Fibroblast of villous mesenchyme (primary cell): Measurements from ENCODE around the gene CEP70. TPM values are rescaled to one million over a fixed set of nuclear protein-coding genes. Genes with fewer than 3 reads are reported as not detected.
"Not testable (repeated sequence)": the region's sequence is repeated elsewhere in the genome, so short reads cannot be mapped to it uniquely, and the experiment has no call there.

Source experiments
- DNase-seq: peaks from one replicate; pipeline ENCODE4 v3.0.0-alpha.2; 2010; ENCODE audit warnings: low read depth
- H3K4me3 ChIP-seq: 2 replicates; pipeline ENCODE4 v1.5.1; 2011; ENCODE audit warnings: low read depth, mild to moderate bottlenecking, low read length
- total RNA-seq: library from RNA; depleted of rRNA; stranded (reverse); fragments of >200 nt; gene quantifications from 2 replicates; pipeline ENCODE4 v1.2.3, GENCODE V29; 2012
- TF ChIP-seq, protein P1 (sequence below): IDR thresholded peaks from 2 replicates; pipeline ENCODE4 v1.5.1; 2012; ENCODE audit warnings: low read depth, mild to moderate bottlenecking, low read length; ENCODE audit not compliant: insufficient read depth

CEP70 gene
- total RNA-seq, 1 donor, result 29.4 TPM

DNA sequence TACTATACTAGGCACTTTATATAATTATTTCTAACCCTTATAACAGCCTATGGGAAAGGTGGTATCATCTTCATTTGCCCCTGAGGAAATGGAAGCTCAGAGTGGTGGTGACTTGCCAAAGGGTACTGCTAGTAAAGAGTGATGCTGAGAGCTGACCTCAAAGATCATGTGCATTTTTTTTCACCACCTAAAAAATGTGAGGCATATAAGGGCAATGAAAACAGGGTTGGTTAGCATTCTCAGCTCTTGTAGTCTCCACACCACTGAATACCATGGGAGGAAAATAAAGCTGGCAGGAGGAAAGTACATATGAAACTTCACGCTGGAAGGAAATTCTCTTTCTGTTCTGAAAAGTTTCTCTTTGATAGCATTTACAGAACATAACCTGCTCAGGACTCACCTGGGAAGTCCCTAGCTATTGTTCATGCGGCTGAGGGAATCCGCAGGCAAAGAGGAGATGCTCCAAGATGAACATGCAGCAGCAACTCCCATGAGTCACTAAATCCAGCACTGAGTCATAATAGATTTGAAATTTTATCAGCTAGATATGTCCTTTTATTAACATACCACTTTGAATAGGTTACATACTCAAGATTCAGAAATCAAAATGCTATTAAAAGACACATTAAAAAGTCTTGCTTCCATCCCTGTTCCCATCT lies 31.8 kb upstream of the CEP70 start:
- TF ChIP-seq, protein P1, sequence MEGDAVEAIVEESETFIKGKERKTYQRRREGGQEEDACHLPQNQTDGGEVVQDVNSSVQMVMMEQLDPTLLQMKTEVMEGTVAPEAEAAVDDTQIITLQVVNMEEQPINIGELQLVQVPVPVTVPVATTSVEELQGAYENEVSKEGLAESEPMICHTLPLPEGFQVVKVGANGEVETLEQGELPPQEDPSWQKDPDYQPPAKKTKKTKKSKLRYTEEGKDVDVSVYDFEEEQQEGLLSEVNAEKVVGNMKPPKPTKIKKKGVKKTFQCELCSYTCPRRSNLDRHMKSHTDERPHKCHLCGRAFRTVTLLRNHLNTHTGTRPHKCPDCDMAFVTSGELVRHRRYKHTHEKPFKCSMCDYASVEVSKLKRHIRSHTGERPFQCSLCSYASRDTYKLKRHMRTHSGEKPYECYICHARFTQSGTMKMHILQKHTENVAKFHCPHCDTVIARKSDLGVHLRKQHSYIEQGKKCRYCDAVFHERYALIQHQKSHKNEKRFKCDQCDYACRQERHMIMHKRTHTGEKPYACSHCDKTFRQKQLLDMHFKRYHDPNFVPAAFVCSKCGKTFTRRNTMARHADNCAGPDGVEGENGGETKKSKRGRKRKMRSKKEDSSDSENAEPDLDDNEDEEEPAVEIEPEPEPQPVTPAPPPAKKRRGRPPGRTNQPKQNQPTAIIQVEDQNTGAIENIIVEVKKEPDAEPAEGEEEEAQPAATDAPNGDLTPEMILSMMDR, result no peak
- peak; percentile 6 for DNase-seq
- H3K4me3 ChIP-seq, result no peak overlapping the region

DNA sequence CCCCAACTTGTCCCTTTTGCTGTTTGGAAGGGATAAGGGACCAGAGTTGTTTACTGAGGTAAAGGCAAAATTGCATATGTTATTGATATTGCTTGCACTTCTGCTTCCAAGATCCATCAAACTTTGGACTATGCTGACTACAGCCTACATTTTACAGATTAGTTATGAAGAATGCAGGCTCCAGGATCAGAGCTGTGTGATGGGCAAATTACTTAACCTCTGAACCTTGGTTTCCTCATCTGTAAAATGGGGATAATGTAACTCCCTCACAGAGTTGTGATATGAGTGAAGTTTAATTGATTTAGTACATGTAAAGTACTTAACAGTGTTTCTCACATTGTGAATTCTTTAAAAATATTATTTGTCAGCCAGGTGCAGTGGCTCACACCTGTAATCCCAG lies 30.5 kb upstream of the CEP70 start:
- H3K4me3 ChIP-seq, result no peak overlapping the region
- TF ChIP-seq, protein P1, result no peak

DNA sequence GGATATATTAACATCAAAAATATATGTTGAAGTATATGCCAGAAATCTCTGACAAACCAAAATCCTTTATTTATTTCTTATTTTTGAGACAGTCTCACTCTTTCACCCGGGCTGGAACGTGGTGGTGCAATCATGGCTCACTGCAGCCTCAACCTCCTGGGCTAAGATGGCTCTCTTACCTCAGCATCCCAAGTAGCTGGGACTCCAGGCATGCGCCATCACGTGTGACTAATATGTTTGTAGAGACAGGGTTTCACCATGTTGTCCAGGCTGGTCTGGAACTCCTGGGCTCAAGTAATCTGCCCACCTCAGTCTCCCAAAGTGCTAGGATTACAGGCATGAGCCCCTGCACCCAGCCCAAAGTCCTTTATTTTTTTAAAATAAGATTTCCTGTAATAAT lies 26.4 kb upstream of the CEP70 start:
- TF ChIP-seq, protein P1, result no peak
- no peak for DNase-seq
- no peak overlapping the region for H3K4me3 ChIP-seq

More for the DNA sequence above, 30.5 kb upstream of the CEP70 start:
- no peak for DNase-seq

DNA sequence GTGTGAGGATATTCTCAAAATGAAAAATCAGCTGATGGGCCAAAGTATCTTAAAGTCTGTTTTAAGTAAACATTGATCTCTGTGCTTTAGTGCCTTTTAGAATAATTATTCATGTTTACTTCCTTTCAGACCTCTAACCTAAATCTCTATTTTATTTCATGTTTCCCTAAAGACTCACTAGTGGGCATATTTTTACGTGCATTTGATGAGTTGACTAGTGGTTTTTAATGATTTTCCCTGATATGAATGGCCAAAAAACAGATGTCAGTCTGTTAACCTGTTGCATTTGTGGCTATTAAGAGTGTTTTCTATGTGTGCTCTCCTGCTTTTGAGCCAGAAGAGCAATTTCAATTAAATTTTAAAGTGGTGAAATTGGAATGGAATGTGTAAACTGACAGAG lies 21.4 kb upstream of the CEP70 start:
- H3K4me3 ChIP-seq, result no peak overlapping the region
- TF ChIP-seq, protein P1, result no peak
- DNase-seq, result no peak

DNA sequence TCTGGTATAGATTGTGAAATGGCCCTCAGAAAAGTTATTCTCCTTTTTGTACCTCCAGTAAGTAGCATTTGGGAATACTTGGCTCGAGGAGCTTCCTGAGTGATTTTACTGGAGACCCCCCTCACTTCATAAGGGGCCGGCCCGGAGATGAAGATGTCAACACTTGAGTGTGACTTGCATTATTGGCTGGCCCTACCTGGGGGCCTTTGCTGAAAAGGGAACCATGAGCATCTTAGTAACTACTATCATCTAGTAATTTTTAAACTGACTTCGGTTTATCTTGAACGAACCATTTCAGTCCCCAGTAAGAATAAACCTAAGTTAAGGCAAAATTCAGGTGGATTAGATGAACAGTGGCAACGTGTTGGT lies 15.8 kb upstream of the CEP70 start:
- peak overlapping the region; percentile 67 for H3K4me3 ChIP-seq
- no peak for DNase-seq

DNA sequence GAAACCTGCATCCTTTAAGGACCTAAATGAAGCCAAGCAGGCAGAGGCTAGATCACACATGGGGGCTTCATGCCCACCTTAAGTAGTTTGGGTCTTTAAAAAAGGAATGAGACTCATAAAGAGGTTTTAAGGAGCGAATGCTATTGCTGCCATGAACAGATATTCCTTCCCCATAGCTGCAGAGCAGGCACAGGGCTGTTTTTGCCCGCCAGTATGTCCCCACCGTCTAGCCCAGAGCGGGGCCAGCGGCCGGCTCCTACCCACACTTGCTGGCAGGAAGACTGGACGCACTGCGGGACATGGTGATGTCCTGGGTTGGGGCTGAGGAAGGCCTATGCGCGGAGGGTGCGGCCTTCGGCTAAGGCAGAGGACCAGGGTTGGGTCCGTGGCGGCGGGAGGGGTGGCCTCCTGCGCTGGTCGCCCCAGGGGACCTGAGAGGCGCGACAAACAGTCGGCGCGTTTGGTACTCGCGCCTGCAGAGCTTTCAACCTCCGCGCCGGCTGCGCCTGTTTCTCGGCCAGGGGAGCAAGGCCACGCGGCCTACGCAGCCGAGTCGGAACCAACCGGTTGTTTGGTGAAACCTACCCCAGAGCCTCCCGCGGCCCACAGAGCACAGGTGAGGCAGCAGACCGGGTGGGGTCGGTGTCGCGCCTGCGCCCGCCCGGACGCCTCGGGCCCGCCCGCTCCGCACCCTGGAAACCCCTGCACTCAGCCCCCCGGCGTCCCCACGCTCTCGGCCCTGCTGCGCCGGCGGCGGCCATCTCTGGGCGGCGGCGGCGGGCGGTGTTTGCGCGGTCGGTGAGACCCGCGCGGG lies 14.5 kb upstream of the CEP70 start, which contains the start of gene FAIM:
Gene FAIM (plus strand): TSS at position 450 of the 814 bp plus-strand sequence. CDS start 10,956 bp downstream, outside the sequence.
- H3K4me3 ChIP-seq, result peak within 1 kb of the TSS; percentile 67
- DNase-seq, result peak; percentile 64
- TF ChIP-seq, protein P1, result no peak

More for the DNA sequence above, 15.8 kb upstream of the CEP70 start:
- TF ChIP-seq, protein P1, result no peak

DNA sequence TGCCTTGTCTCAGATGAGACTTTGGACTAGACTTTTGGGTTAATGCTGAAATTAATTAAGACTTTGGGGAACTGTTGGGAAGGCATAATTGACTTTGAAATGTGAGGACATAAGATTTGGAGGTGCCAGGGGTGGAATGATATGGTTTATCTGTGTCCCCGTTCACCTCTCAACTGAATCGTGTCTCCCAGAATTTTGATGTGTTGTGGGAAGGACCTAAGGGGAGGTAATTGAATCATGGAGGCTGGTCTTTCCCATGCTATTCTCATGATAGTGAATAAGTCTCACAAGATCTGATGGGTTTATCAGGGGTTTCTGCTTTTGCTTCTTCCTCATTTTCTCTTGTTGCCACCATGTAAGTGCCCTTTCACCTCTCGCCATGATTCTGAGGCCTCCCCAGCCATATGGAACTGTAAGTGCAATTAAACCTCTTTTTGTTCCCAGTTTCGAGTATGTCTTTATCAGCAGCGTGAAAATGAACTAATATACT lies 10.1 kb upstream of the CEP70 start:
- DNase-seq, H3K4me3 ChIP-seq: not testable (repeated sequence)

DNA sequence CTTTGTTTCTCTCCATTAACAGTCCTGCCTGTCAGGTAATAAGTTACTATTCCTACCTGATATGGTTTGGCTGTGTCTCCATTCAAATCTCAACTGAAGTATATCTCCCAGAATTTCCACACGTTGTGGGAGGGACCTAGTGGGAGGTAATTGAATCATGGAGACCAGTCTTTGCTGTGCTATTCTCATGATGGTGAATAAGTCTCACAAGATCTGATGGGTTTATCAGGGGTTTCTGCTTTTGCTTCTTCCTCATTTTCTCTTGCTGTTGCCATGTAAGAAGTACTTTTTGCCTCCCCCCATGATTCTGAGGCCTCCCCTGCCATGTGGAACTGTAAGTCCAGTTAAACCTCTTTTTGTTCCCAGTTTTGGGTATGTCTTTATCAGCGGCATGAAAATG lies 7.6 kb upstream of the CEP70 start:
- not testable (repeated sequence) for H3K4me3 ChIP-seq

More for the DNA sequence above, 7.6 kb upstream of the CEP70 start:
- DNase-seq, result not testable (repeated sequence)
